HG03565 (cell line): ENCODE results near the gene NOTO.
"Not testable (repeated sequence)": the region's sequence is repeated elsewhere in the genome, so short reads cannot be mapped to it uniquely, and the experiment has no call there.

ENCODE experiments used
- ATAC-seq: cut with Tn5 transposase; IDR thresholded peaks from one replicate; pipeline ENCODE4 v1.9.1; 2021; ENCODE audit warnings: mild to moderate bottlenecking, moderate library complexity; ENCODE audit not compliant: unreplicated experiment

The NOTO gene

GRCh38 chr2:73202156-73203054 lies at the start of gene NOTO:
Gene NOTO (plus strand): TSS chr2:73202574. CDS start chr2:73202667, 93 bp downstream.
- ATAC-seq: no peak

- ATAC-seq: no peak
Observed at GRCh38 chr2:73156539-73157124, 45.7 kb upstream of the NOTO start.

GRCh38 chr2:73162856-73163391 lies 39.5 kb upstream of the NOTO start:
- ATAC-seq: no peak

GRCh38 chr2:73163483-73164367 lies 38.6 kb upstream of the NOTO start:
- ATAC-seq: no peak

GRCh38 chr2:73165978-73166377 lies 36.4 kb upstream of the NOTO start:
- not testable (repeated sequence) for ATAC-seq

- not testable (repeated sequence) for ATAC-seq
Observed at GRCh38 chr2:73166813-73167212, 35.6 kb upstream of the NOTO start.

- not testable (repeated sequence) for ATAC-seq
Observed at GRCh38 chr2:73168348-73168747, 34.0 kb upstream of the NOTO start.

- ATAC-seq: not testable (repeated sequence)
Observed at GRCh38 chr2:73170341-73170740, 32.0 kb upstream of the NOTO start.

GRCh38 chr2:73172963-73173362 lies 29.4 kb upstream of the NOTO start:
- ATAC-seq: peak; percentile 46

- ATAC-seq: no peak
Observed at GRCh38 chr2:73173781-73174180, 28.6 kb upstream of the NOTO start.

GRCh38 chr2:73174244-73174643 lies 28.1 kb upstream of the NOTO start:
- no peak for ATAC-seq

- ATAC-seq: no peak
Observed at GRCh38 chr2:73174941-73175662, 27.3 kb upstream of the NOTO start.

GRCh38 chr2:73175663-73176204 lies 26.6 kb upstream of the NOTO start:
- ATAC-seq: no peak

GRCh38 chr2:73176205-73176880 lies 26.0 kb upstream of the NOTO start:
- ATAC-seq: no peak

- peak; percentile 50 for ATAC-seq
Observed at GRCh38 chr2:73176881-73177644, 25.3 kb upstream of the NOTO start.

- ATAC-seq: no peak
Observed at GRCh38 chr2:73177645-73178255, 24.6 kb upstream of the NOTO start.

- no peak for ATAC-seq
Observed at GRCh38 chr2:73185965-73186364, 16.4 kb upstream of the NOTO start.

- ATAC-seq: no peak
Observed at GRCh38 chr2:73187549-73187948, 14.8 kb upstream of the NOTO start.
